ENCODE results near the gene CCDC201. TPM values are rescaled to one million over a fixed set of nuclear protein-coding genes. Genes with fewer than 3 reads are reported as not detected.
"Not testable (repeated sequence)": the region's sequence is repeated elsewhere in the genome, so short reads cannot be mapped to it uniquely, and the experiment has no call there.

CCDC201 gene
- total RNA-seq, 1 donor: not detected

- Histone ChIP-seq H3K4me3 (ENCODE audit: low read length) (no peak overlapping the region), H3K4me1 (ENCODE audit: insufficient read depth, low read length) (no peaks in the 10 kb centered on the region), H3K9me3 (ENCODE audit: low read depth, low read length) (no peaks in the 10 kb centered on the region), H3K27me3 (ENCODE audit: insufficient read depth, low read length) (no peaks in the 10 kb centered on the region)
These were observed 3.5 kb downstream of the CCDC201 start for GRCh38 chr7:45869426-45869825.

- Histone ChIP-seq H3K4me3 (ENCODE audit: low read length) (no peak overlapping the region), H3K27me3 (ENCODE audit: insufficient read depth, low read length) (no peaks in the 10 kb centered on the region), H3K4me1 (ENCODE audit: insufficient read depth, low read length) (no peaks in the 10 kb centered on the region), H3K9me3 (ENCODE audit: low read depth, low read length) (no peaks in the 10 kb centered on the region)
These were observed 5.4 kb downstream of the CCDC201 start for GRCh38 chr7:45867471-45867870.

GRCh38 chr7:45865594-45866410 lies 7.1 kb downstream of the CCDC201 start:
- H3K27me3 ChIP-seq (ENCODE audit: insufficient read depth, low read length): no peaks in the 10 kb centered on the region
- no peaks in the 10 kb centered on the region for H3K9me3 ChIP-seq (ENCODE audit: low read depth, low read length)
- H3K4me3 ChIP-seq (ENCODE audit: low read length): no peak overlapping the region
- no peaks in the 10 kb centered on the region for H3K4me1 ChIP-seq (ENCODE audit: insufficient read depth, low read length)

GRCh38 chr7:45863715-45864114 lies 9.2 kb downstream of the CCDC201 start:
- Histone ChIP-seq H3K4me1 (ENCODE audit: insufficient read depth, low read length) (no peaks in the 10 kb centered on the region), H3K9me3 (ENCODE audit: low read depth, low read length) (no peaks in the 10 kb centered on the region), H3K27me3 (ENCODE audit: insufficient read depth, low read length) (no peaks in the 10 kb centered on the region), H3K4me3 (ENCODE audit: low read length) (no peak overlapping the region)

- H3K4me1 ChIP-seq (ENCODE audit: insufficient read depth, low read length); H3K27me3 ChIP-seq (ENCODE audit: insufficient read depth, low read length); H3K4me3 ChIP-seq (ENCODE audit: low read length); H3K9me3 ChIP-seq (ENCODE audit: low read depth, low read length): not testable (repeated sequence)
These were observed 16.0 kb downstream of the CCDC201 start for GRCh38 chr7:45856888-45857287.

GRCh38 chr7:45855680-45856079 lies 17.2 kb downstream of the CCDC201 start:
- H3K4me3 ChIP-seq (ENCODE audit: low read length); H3K9me3 ChIP-seq (ENCODE audit: low read depth, low read length); H3K27me3 ChIP-seq (ENCODE audit: insufficient read depth, low read length); H3K4me1 ChIP-seq (ENCODE audit: insufficient read depth, low read length): not testable (repeated sequence)

GRCh38 chr7:45853491-45853890 lies 19.4 kb downstream of the CCDC201 start:
- H3K9me3 ChIP-seq (ENCODE audit: low read depth, low read length); H3K27me3 ChIP-seq (ENCODE audit: insufficient read depth, low read length); H3K4me1 ChIP-seq (ENCODE audit: insufficient read depth, low read length); H3K4me3 ChIP-seq (ENCODE audit: low read length): not testable (repeated sequence)

- not testable (repeated sequence) for H3K27me3 ChIP-seq (ENCODE audit: insufficient read depth, low read length); H3K4me1 ChIP-seq (ENCODE audit: insufficient read depth, low read length); H3K9me3 ChIP-seq (ENCODE audit: low read depth, low read length); H3K4me3 ChIP-seq (ENCODE audit: low read length)
These were observed 19.9 kb downstream of the CCDC201 start for GRCh38 chr7:45852984-45853383.

GRCh38 chr7:45848734-45849133 lies 24.1 kb downstream of the CCDC201 start:
- not testable (repeated sequence) for H3K27me3 ChIP-seq (ENCODE audit: insufficient read depth, low read length); H3K4me3 ChIP-seq (ENCODE audit: low read length); H3K4me1 ChIP-seq (ENCODE audit: insufficient read depth, low read length); H3K9me3 ChIP-seq (ENCODE audit: low read depth, low read length)

- not testable (repeated sequence) for H3K27me3 ChIP-seq (ENCODE audit: insufficient read depth, low read length); H3K4me1 ChIP-seq (ENCODE audit: insufficient read depth, low read length); H3K4me3 ChIP-seq (ENCODE audit: low read length); H3K9me3 ChIP-seq (ENCODE audit: low read depth, low read length)
These were observed 26.3 kb downstream of the CCDC201 start for GRCh38 chr7:45846536-45846935.

GRCh38 chr7:45841926-45842717 lies 30.8 kb downstream of the CCDC201 start:
- H3K9me3 ChIP-seq (ENCODE audit: low read depth, low read length); H3K27me3 ChIP-seq (ENCODE audit: insufficient read depth, low read length); H3K4me3 ChIP-seq (ENCODE audit: low read length); H3K4me1 ChIP-seq (ENCODE audit: insufficient read depth, low read length): not testable (repeated sequence)

- not testable (repeated sequence) for H3K4me3 ChIP-seq (ENCODE audit: low read length); H3K4me1 ChIP-seq (ENCODE audit: insufficient read depth, low read length); H3K9me3 ChIP-seq (ENCODE audit: low read depth, low read length); H3K27me3 ChIP-seq (ENCODE audit: insufficient read depth, low read length)
These were observed 34.0 kb downstream of the CCDC201 start for GRCh38 chr7:45838852-45839251.

GRCh38 chr7:45832433-45833177 lies 40.3 kb downstream of the CCDC201 start:
- not testable (repeated sequence) for H3K9me3 ChIP-seq (ENCODE audit: low read depth, low read length); H3K4me1 ChIP-seq (ENCODE audit: insufficient read depth, low read length); H3K4me3 ChIP-seq (ENCODE audit: low read length); H3K27me3 ChIP-seq (ENCODE audit: insufficient read depth, low read length)

GRCh38 chr7:45829846-45830245 lies 43.0 kb downstream of the CCDC201 start:
- H3K4me1 ChIP-seq (ENCODE audit: insufficient read depth, low read length); H3K4me3 ChIP-seq (ENCODE audit: low read length); H3K27me3 ChIP-seq (ENCODE audit: insufficient read depth, low read length); H3K9me3 ChIP-seq (ENCODE audit: low read depth, low read length): not testable (repeated sequence)

GRCh38 chr7:45827731-45828130 lies 45.2 kb downstream of the CCDC201 start:
- not testable (repeated sequence) for H3K27me3 ChIP-seq (ENCODE audit: insufficient read depth, low read length); H3K9me3 ChIP-seq (ENCODE audit: low read depth, low read length); H3K4me1 ChIP-seq (ENCODE audit: insufficient read depth, low read length); H3K4me3 ChIP-seq (ENCODE audit: low read length)
